B cell (primary cell): ENCODE results near the gene MANBA. TPM values are rescaled to one million over a fixed set of nuclear protein-coding genes. Genes with fewer than 3 reads are reported as not detected.
"Not testable (repeated sequence)": the region's sequence is repeated elsewhere in the genome, so short reads cannot be mapped to it uniquely, and the experiment has no call there.

Experiments
- ATAC-seq: fragments of 200-7000 bp; cut with Tn5 transposase; one replicate; pipeline ENCODE4 v1.10.0; 2021; ENCODE audit warnings: low read depth, mild to moderate bottlenecking, moderate number of reproducible peaks, moderate library complexity
- CTCF ChIA-PET: fragments of 350-600 bp; sonication (Branson Sonifier 250); formaldehyde crosslinking; loops from one replicate; lab custom pipeline; 2021; ENCODE audit warnings: antibody characterized with exemption, inconsistent platforms; lab: Charles Lee
- POLR2A ChIA-PET: fragments of 350-600 bp; sonication (Branson Sonifier 250); formaldehyde crosslinking; loops from one replicate; lab custom pipeline; 2021; ENCODE audit warnings: antibody characterized with exemption; lab: Charles Lee
- DNase-seq: peaks from one replicate; pipeline ENCODE4 v3.0.0; 2013
- H2AFZ ChIP-seq: 2 replicates; pipeline ENCODE4 v1.6.1; 2012; ENCODE audit warnings: mild to moderate bottlenecking, low read depth, low read length; ENCODE audit not compliant: insufficient read depth, poor library complexity, severe bottlenecking
- H3K27ac ChIP-seq, 2 donors: 1 replicate in 1 of 2; 2 replicates in 1 of 2; pipeline ENCODE4 v1.5.1; 2012 to 2013; ENCODE audit warnings: low read length in 2 of 2, mild to moderate bottlenecking in 2 of 2, moderate library complexity in 1 of 2
- H3K27me3 ChIP-seq, 4 experiments: fragments of 200-600 bp in 1 of 4; sonication (generic) in 1 of 4; replicated peaks in 1 of 4; 1 replicate in 2 of 4; 2 replicates in 2 of 4; pipeline versions ENCODE4 v1.6.1 to v1.7.0; 2013 to 2016; ENCODE audit warnings: low read length in 3 of 4, mild to moderate bottlenecking in 2 of 4, mixed read lengths in 1 of 4, moderate library complexity in 1 of 4; ENCODE audit not compliant: insufficient read depth in 4 of 4, control insufficient read depth in 3 of 4; ENCODE audit errors: control extremely low read depth in 1 of 4
- H3K36me3 ChIP-seq, 2 experiments: replicated peaks in 1 of 2; 1 replicate in 1 of 2; 2 replicates in 1 of 2; pipeline versions ENCODE4 v1.6.1 to v1.7.1; 2013; ENCODE audit warnings: low read length in 1 of 2; ENCODE audit not compliant: insufficient read depth in 2 of 2, control insufficient read depth in 1 of 2; ENCODE audit errors: control extremely low read depth in 1 of 2, extremely low read depth in 1 of 2
- H3K4me1 ChIP-seq, 2 donors: fragments of 200-600 bp in 1 of 2; sonication (generic) in 1 of 2; 1 replicate in 1 of 2; 2 replicates in 1 of 2; pipeline versions ENCODE4 v1.5.1 to v1.6.1; 2013 to 2017; ENCODE audit warnings: low read length in 2 of 2; ENCODE audit not compliant: control insufficient read depth in 2 of 2, insufficient read depth in 2 of 2
- H3K4me2 ChIP-seq: replicated peaks from 2 replicates; pipeline ENCODE3; 2012; ENCODE audit warnings: mild to moderate bottlenecking, low read depth, low read length; ENCODE audit not compliant: poor library complexity, severe bottlenecking
- H3K4me3 ChIP-seq, 5 experiments: fragments of 200-600 bp in 1 of 5; sonication (generic) in 1 of 5; 1 replicate in 3 of 5; 2 replicates in 2 of 5; pipeline versions ENCODE4 v1.5.1 to v1.7.0; 2011 to 2016; ENCODE audit warnings: low read length in 4 of 5, mild to moderate bottlenecking in 4 of 5, low read depth in 2 of 5, control low read depth in 1 of 5, moderate library complexity in 1 of 5; ENCODE audit not compliant: insufficient read depth in 1 of 5; ENCODE audit errors: control extremely low read depth in 1 of 5, extremely low read depth in 1 of 5
- H3K79me2 ChIP-seq: fragments of 200-600 bp; sonication (generic); one replicate; pipeline ENCODE4 v1.6.0; 2016; ENCODE audit warnings: low read length; ENCODE audit not compliant: control insufficient read depth, insufficient read depth
- H3K9ac ChIP-seq: fragments of 200-600 bp; sonication (generic); 2 replicates; pipeline ENCODE4 v1.6.1; 2017; ENCODE audit warnings: mild to moderate bottlenecking, low read length, moderate library complexity
- H3K9me3 ChIP-seq, 3 donors: one replicate each; pipeline versions ENCODE4 v1.6.1 to v1.7.1; 2013; ENCODE audit warnings: low read length in 2 of 3; ENCODE audit not compliant: control insufficient read depth in 2 of 3, insufficient read depth in 1 of 3; ENCODE audit errors: control extremely low read depth in 1 of 3
- H4K20me1 ChIP-seq: 2 replicates; pipeline ENCODE4 v1.6.0; 2012; ENCODE audit warnings: mild to moderate bottlenecking, low read length; ENCODE audit not compliant: insufficient read depth, control insufficient read depth, poor library complexity, severe bottlenecking
- H3K27ac Mint-ChIP-seq: one replicate; pipeline ENCODE4 v1.8.0; 2021; ENCODE audit warnings: mixed read lengths
- H3K27me3 Mint-ChIP-seq: one replicate; pipeline ENCODE4 v1.8.0; 2021; ENCODE audit warnings: mixed read lengths
- H3K4me1 Mint-ChIP-seq: one replicate; pipeline ENCODE4 v1.8.0; 2021; ENCODE audit warnings: mixed read lengths
- H3K4me3 Mint-ChIP-seq: one replicate; pipeline ENCODE4 v1.8.0; 2021; ENCODE audit warnings: mixed read lengths
- H3K9me3 Mint-ChIP-seq: one replicate; pipeline ENCODE4 v1.8.0; 2022; ENCODE audit warnings: mixed read lengths; ENCODE audit not compliant: insufficient read depth
- CTCF ChIP-seq: fragments of 200-600 bp; IDR thresholded peaks from one replicate; pipeline ENCODE4 v1.8.0; 2022; ENCODE audit warnings: antibody characterized with exemption, mild to moderate bottlenecking
- EZH2 ChIP-seq: IDR thresholded peaks from 2 replicates; pipeline ENCODE4 v1.6.1; 2012; ENCODE audit warnings: borderline replicate concordance, low read depth, mild to moderate bottlenecking, moderate library complexity, low read length; ENCODE audit not compliant: insufficient read depth, poor library complexity, severe bottlenecking
- WGBS: methylation state at CpG from one replicate; pipeline ENCODE4 v1.1.5; 2013; ENCODE audit warnings: missing lambda C conversion rate; ENCODE audit not compliant: insufficient coverage; 5-methylcytosine and 5-hydroxymethylcytosine counted together
- intact Hi-C: fragments of 100-400 bp; cut with micrococcal nuclease; formaldehyde crosslinking; loops from one replicate; pipeline ENCODE4 v1.10.0; 2022
- polyA plus RNA-seq: library from polyadenylated mRNA; depleted of rRNA; stranded (reverse); fragments of >200 nt; gene quantifications from 2 replicates; pipeline ENCODE4 v1.2.3, GENCODE V29; 2012
- total RNA-seq, 2 donors: library from RNA; stranded (reverse); fragments of 120-200 nt in 1 of 2; gene quantifications; 1 replicate in 1 of 2; 2 replicates in 1 of 2; pipeline versions ENCODE4 v1.2.3 to v1.2.4, GENCODE V29; 2013 to 2022

Gene MANBA
- total and polyA plus RNA-seq, 2 donors (not counting 1 experiment from before 2014, with no cell fraction given): 91.6 to 119 TPM

- Histone ChIP-seq H3K4me2 (no peak overlapping the region), H3K4me1 (peaks cover 10 to 15% of the 10 kb centered on the region in 2 donors), H3K27me3 (no peaks in the 10 kb centered on the region), H3K27ac (no peak overlapping the region), H3K79me2 (peaks cover 98% of the 10 kb centered on the region), H3K9ac (no peak overlapping the region), H4K20me1 (peaks cover 70% of the 10 kb centered on the region), H2AFZ (no peak overlapping the region), H3K36me3 (peaks cover 4 to 15% of the 10 kb centered on the region in 2 experiments), H3K4me3 (no peak overlapping the region), H3K9me3 (peaks cover 2 to 30% (median 16%) of the 10 kb centered on the region in 3 donors)
- TF ChIP-seq EZH2 (no peak), CTCF (no peak)
- ChIA-PET CTCF (no interaction called here), POLR2A (no interaction called here)
- no peak for ATAC-seq
- Mint-ChIP-seq H3K27me3 (no peaks in the 10 kb centered on the region), H3K9me3 (peaks cover 8% of the 10 kb centered on the region), H3K27ac (no peak overlapping the region), H3K4me1 (peaks cover 42% of the 10 kb centered on the region), H3K4me3 (no peak overlapping the region)
- WGBS: no CpG with 5 or more reads among the region's 5 CpGs
- intact Hi-C loops: no loop called here
- no peak for DNase-seq
Measured at GRCh38 chr4:102732678-102733077, 28.1 kb downstream of the MANBA start.

- peaks cover 91% of the 10 kb centered on the region for H3K79me2 ChIP-seq
- H3K27ac Mint-ChIP-seq: no peak overlapping the region
Measured at GRCh38 chr4:102730968-102731533, 29.7 kb downstream of the MANBA start.

GRCh38 chr4:102729486-102729885 is 31.3 kb downstream of the MANBA start:
- intact Hi-C loops, H3K4me1 ChIP-seq, DNase-seq, H3K9ac ChIP-seq, H3K4me3 Mint-ChIP-seq, POLR2A ChIA-PET, H2AFZ ChIP-seq, H3K27ac Mint-ChIP-seq, H3K4me3 ChIP-seq, H3K4me2 ChIP-seq, H3K27ac ChIP-seq, H3K27me3 ChIP-seq, H3K9me3 Mint-ChIP-seq, ATAC-seq, H3K27me3 Mint-ChIP-seq: not testable (repeated sequence)
- CTCF ChIA-PET: interaction anchor here (1.3 kb wide), 1 partner anchor 362 kb away, joined by 3 read pairs; no protein-coding TSS in a partner anchor
- Histone ChIP-seq H3K36me3 (peaks cover 6 to 24% of the 10 kb centered on the region in 2 experiments), H3K9me3 (peaks cover 2 to 30% (median 16%) of the 10 kb centered on the region in 3 donors), H4K20me1 (peaks cover 77% of the 10 kb centered on the region), H3K79me2 (peaks cover 75% of the 10 kb centered on the region)
- 100% methylated on average over 2 of the region's 3 CpGs for WGBS
- peaks cover 23% of the 10 kb centered on the region for H3K4me1 Mint-ChIP-seq

More at GRCh38 chr4:102730968-102731533, 29.7 kb downstream of the MANBA start:
- DNase-seq (no peak), ATAC-seq (no peak)
- peaks cover 4 to 15% of the 10 kb centered on the region in 2 experiments for H3K36me3 ChIP-seq
- Mint-ChIP-seq H3K27me3 (no peaks in the 10 kb centered on the region), H3K9me3 (peaks cover 8% of the 10 kb centered on the region), H3K4me3 (no peak overlapping the region), H3K4me1 (peaks cover 31% of the 10 kb centered on the region)
- no peak overlapping the region for H3K4me2 ChIP-seq
- POLR2A ChIA-PET: no interaction called here
- H3K4me3 ChIP-seq: no peak overlapping the region
- 100% methylated on average over 2 of the region's 5 CpGs for WGBS
- H3K27me3 ChIP-seq: no peaks in the 10 kb centered on the region
- H3K9ac ChIP-seq: no peak overlapping the region
- H3K27ac ChIP-seq: peak overlapping the region in 1 of 2 donors; percentile 9
- peaks cover 69% of the 10 kb centered on the region for H4K20me1 ChIP-seq
- no peak for TF ChIP-seq EZH2
- intact Hi-C loops: no loop called here
- no peak overlapping the region for H2AFZ ChIP-seq
- H3K4me1 ChIP-seq: peaks cover 10 to 15% of the 10 kb centered on the region in 2 donors
- H3K9me3 ChIP-seq: peaks cover 2 to 30% (median 16%) of the 10 kb centered on the region in 3 donors
- CTCF ChIA-PET: interaction anchor here (0.7 kb wide), 1 partner anchor 105 kb away, joined by 3 read pairs; no protein-coding TSS in a partner anchor
